Subcutaneous abdominal adipose tissue (tissue), 5 donors: Measurements from ENCODE around the gene WDR74.
"Not testable (repeated sequence)": the region's sequence is repeated elsewhere in the genome, so short reads cannot be mapped to it uniquely, and the experiment has no call there.

Source experiments
- H3K27ac ChIP-seq: one replicate; pipeline ENCODE4 v1.7.0; 2013; ENCODE audit warnings: low read depth, mild to moderate bottlenecking, inconsistent platforms, low read length, moderate library complexity
- H3K27me3 ChIP-seq, 5 donors: one replicate each; pipeline ENCODE4 v1.7.0; 2013; ENCODE audit warnings: low read length in 5 of 5, inconsistent platforms in 1 of 5; ENCODE audit not compliant: control insufficient read depth in 5 of 5, insufficient read depth in 4 of 5
- H3K36me3 ChIP-seq, 5 donors: one replicate each; pipeline ENCODE4 v1.7.0; 2013; ENCODE audit warnings: low read length in 5 of 5; ENCODE audit not compliant: control insufficient read depth in 5 of 5, insufficient read depth in 5 of 5
- H3K4me1 ChIP-seq, 5 donors: one replicate each; pipeline ENCODE4 v1.7.0; 2013; ENCODE audit warnings: low read length in 5 of 5, mild to moderate bottlenecking in 3 of 5, moderate library complexity in 1 of 5; ENCODE audit not compliant: control insufficient read depth in 5 of 5, insufficient read depth in 5 of 5
- H3K4me3 ChIP-seq, 5 donors: one replicate each; pipeline ENCODE4 v1.7.0; 2013; ENCODE audit warnings: low read length in 5 of 5, low read depth in 1 of 5
- H3K9ac ChIP-seq, 5 donors: one replicate each; pipeline ENCODE4 v1.7.0; 2013; ENCODE audit warnings: low read length in 5 of 5, mild to moderate bottlenecking in 4 of 5, moderate library complexity in 3 of 5
- H3K9me3 ChIP-seq, 5 donors: one replicate each; pipeline ENCODE4 v1.7.0; 2013; ENCODE audit warnings: low read length in 5 of 5; ENCODE audit not compliant: control insufficient read depth in 5 of 5
- donor health status: healthy.
- donor health status: healthy.
- donor health status: healthy.
- donor health status: healthy.
- donor health status: healthy.

The WDR74 gene

GRCh38 chr11:62853279-62853965 is 14.0 kb upstream of the WDR74 start:
- Histone ChIP-seq H3K9ac (peak overlapping the region in 3 of 5 donors; percentile 20 to 91 (median 80)), H3K27me3 (no peaks in the 10 kb centered on the region), H3K36me3 (peaks cover 22 to 34% (median 29%) of the 10 kb centered on the region in 5 donors), H3K4me1 (peaks cover 2 to 36% (median 34%) of the 10 kb centered on the region in 5 donors), H3K4me3 (peak overlapping the region in 2 of 5 donors; percentile 93 to 94), H3K9me3 (no peaks in the 10 kb centered on the region), H3K27ac (peak overlapping the region; percentile 20)

GRCh38 chr11:62852523-62853188 is 13.3 kb upstream of the WDR74 start:
- Histone ChIP-seq H3K27ac (no peak overlapping the region), H3K4me1 (peaks cover 2 to 36% (median 34%) of the 10 kb centered on the region in 5 donors), H3K9ac (no peak overlapping the region), H3K36me3 (peaks cover 22 to 34% (median 29%) of the 10 kb centered on the region in 5 donors), H3K4me3 (no peak overlapping the region), H3K27me3 (no peaks in the 10 kb centered on the region), H3K9me3 (no peaks in the 10 kb centered on the region)

- Histone ChIP-seq H3K9me3 (no peaks in the 10 kb centered on the region), H3K9ac (no peak overlapping the region), H3K27ac (no peak overlapping the region), H3K36me3 (peaks cover 22 to 34% (median 29%) of the 10 kb centered on the region in 5 donors), H3K4me3 (no peak overlapping the region), H3K4me1 (peaks cover 2 to 36% (median 34%) of the 10 kb centered on the region in 5 donors), H3K27me3 (no peaks in the 10 kb centered on the region)
Measured at GRCh38 chr11:62851807-62852522, 12.6 kb upstream of the WDR74 start.

- Histone ChIP-seq H3K9me3 (no peaks in the 10 kb centered on the region), H3K27me3 (no peaks in the 10 kb centered on the region), H3K4me1 (peaks cover 2 to 30% (median 28%) of the 10 kb centered on the region in 5 donors), H3K27ac (no peak overlapping the region), H3K9ac (no peak overlapping the region), H3K4me3 (no peak overlapping the region), H3K36me3 (peaks cover 22 to 34% (median 29%) of the 10 kb centered on the region in 5 donors)
Measured at GRCh38 chr11:62850911-62851806, 11.8 kb upstream of the WDR74 start.

- Histone ChIP-seq H3K9ac (no peak overlapping the region), H3K4me1 (peaks cover 0 to under 1% (median under 1%) of the 10 kb centered on the region in 5 donors), H3K9me3 (no peaks in the 10 kb centered on the region), H3K27ac (no peak overlapping the region), H3K4me3 (no peak overlapping the region), H3K27me3 (no peaks in the 10 kb centered on the region), H3K36me3 (peaks cover 10 to 17% (median 16%) of the 10 kb centered on the region in 5 donors)
Measured at GRCh38 chr11:62847767-62848314, 8.5 kb upstream of the WDR74 start.

- H3K4me3 ChIP-seq: no peak overlapping the region
- H3K36me3 ChIP-seq: peaks cover 0 to under 1% (median 0%) of the 10 kb centered on the region in 5 donors
- H3K27ac ChIP-seq: no peak overlapping the region
- H3K9ac ChIP-seq: no peak overlapping the region
- no peaks in the 10 kb centered on the region for H3K9me3 ChIP-seq
- H3K4me1 ChIP-seq: peaks cover 4 to 10% (median 10%) of the 10 kb centered on the region in 5 donors
- H3K27me3 ChIP-seq: no peaks in the 10 kb centered on the region
Measured at GRCh38 chr11:62846177-62846576, 6.8 kb upstream of the WDR74 start.

GRCh38 chr11:62844154-62844553 is 4.8 kb upstream of the WDR74 start:
- Histone ChIP-seq H3K9me3 (no peaks in the 10 kb centered on the region), H3K9ac (no peak overlapping the region), H3K4me3 (no peak overlapping the region), H3K36me3 (no peaks in the 10 kb centered on the region), H3K4me1 (peaks cover 4 to 28% (median 17%) of the 10 kb centered on the region in 5 donors), H3K27me3 (no peaks in the 10 kb centered on the region), H3K27ac (no peak overlapping the region)

GRCh38 chr11:62843466-62843865 is 4.1 kb upstream of the WDR74 start:
- Histone ChIP-seq H3K27ac (no peak overlapping the region), H3K36me3 (no peaks in the 10 kb centered on the region), H3K4me1 (peaks cover 6 to 35% (median 23%) of the 10 kb centered on the region in 5 donors), H3K9me3 (no peaks in the 10 kb centered on the region), H3K27me3 (no peaks in the 10 kb centered on the region), H3K4me3 (no peak overlapping the region), H3K9ac (no peak overlapping the region)

- not testable (repeated sequence) for H3K36me3 ChIP-seq, H3K27me3 ChIP-seq, H3K9me3 ChIP-seq
- Histone ChIP-seq H3K9ac (peak overlapping the region in 4 of 5 donors; percentile 74 to 92 (median 86)), H3K4me3 (peak overlapping the region in 2 of 5 donors; percentile 64 to 73), H3K27ac (peak overlapping the region; percentile 97), H3K4me1 (peaks cover 6 to 37% (median 29%) of the 10 kb centered on the region in 5 donors)
Measured at GRCh38 chr11:62842891-62843290, 3.5 kb upstream of the WDR74 start.
